ENCODE measurements around the gene SP1. TPM values are rescaled to one million over a fixed set of nuclear protein-coding genes. Genes with fewer than 3 reads are reported as not detected.
"Not testable (repeated sequence)": the region's sequence is repeated elsewhere in the genome, so short reads cannot be mapped to it uniquely, and the experiment has no call there.

SP1 gene
- total RNA-seq, 1 donor from 2014 or later = 50.6 TPM

DNA sequence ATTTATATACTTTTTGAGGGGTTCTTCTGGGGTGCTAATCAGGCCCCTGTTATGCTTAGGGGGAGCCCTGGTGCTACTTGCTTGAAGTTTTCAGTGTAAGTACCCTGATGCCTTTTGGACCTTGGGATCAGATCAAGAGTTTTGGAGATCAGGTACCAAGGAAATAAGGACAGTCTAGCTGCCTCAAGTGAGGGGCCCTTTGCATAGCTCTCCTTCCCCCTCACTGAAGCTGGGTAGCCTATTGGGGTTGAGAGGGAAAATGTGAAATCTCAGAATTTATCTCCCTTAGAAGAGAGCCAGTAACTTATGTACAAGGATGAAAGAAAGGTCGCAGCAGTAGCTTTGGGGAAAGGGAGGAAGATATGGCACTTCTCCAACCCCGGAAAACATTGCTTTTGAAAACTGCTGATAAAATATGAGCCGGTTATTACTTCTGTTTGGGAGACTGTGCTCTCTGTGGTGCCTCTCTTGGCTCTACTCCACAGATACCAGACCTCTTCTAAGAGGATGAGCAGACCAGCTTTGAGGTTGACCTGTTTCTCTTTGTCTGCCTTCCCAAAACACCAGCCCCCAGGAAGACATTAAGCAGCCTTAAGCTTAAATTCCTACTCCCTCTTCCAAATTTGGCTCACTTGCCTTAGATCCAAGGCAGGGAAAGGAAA is 34.9 kb downstream of the SP1 start:
- Histone ChIP-seq H3K9me3 (ENCODE audit: insufficient read depth, low read depth, low read length) (no peaks in the 10 kb centered on the region), H3K4me3 (ENCODE audit: insufficient read depth, low read depth, low read length) (no peak overlapping the region), H3K79me2 (ENCODE audit: insufficient read depth, low read length) (no peaks in the 10 kb centered on the region), H4K20me1 (ENCODE audit: insufficient read depth, low read length) (peaks cover 7% of the 10 kb centered on the region), H3K9ac (ENCODE audit: low read length) (no peak overlapping the region), H3K27ac (ENCODE audit: low read depth, low read length) (no peak overlapping the region), H3K4me2 (ENCODE audit: low read length) (no peak overlapping the region), H3K4me1 (ENCODE audit: insufficient read depth, low read length) (peaks cover 4% of the 10 kb centered on the region), H3K27me3 (ENCODE audit: insufficient read depth, low read length) (no peaks in the 10 kb centered on the region), H3K36me3 (ENCODE audit: insufficient read depth, low read length) (peaks cover 9% of the 10 kb centered on the region), H2AFZ (ENCODE audit: low read depth, low read length) (no peak overlapping the region)
- no peak for TF ChIP-seq EZH2 (IDR thresholded peaks at IDR 0.05; ENCODE audit: insufficient read depth, low read length)
- TF ChIP-seq, protein P1, sequence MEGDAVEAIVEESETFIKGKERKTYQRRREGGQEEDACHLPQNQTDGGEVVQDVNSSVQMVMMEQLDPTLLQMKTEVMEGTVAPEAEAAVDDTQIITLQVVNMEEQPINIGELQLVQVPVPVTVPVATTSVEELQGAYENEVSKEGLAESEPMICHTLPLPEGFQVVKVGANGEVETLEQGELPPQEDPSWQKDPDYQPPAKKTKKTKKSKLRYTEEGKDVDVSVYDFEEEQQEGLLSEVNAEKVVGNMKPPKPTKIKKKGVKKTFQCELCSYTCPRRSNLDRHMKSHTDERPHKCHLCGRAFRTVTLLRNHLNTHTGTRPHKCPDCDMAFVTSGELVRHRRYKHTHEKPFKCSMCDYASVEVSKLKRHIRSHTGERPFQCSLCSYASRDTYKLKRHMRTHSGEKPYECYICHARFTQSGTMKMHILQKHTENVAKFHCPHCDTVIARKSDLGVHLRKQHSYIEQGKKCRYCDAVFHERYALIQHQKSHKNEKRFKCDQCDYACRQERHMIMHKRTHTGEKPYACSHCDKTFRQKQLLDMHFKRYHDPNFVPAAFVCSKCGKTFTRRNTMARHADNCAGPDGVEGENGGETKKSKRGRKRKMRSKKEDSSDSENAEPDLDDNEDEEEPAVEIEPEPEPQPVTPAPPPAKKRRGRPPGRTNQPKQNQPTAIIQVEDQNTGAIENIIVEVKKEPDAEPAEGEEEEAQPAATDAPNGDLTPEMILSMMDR (IDR thresholded peaks at IDR 0.05; ENCODE audit: insufficient read depth, low read depth, low read length) = no peak
- Mint-ChIP-seq H3K4me1 (ENCODE audit: low read depth, unreplicated experiment) (peaks cover 20% of the 10 kb centered on the region), H3K27me3 (ENCODE audit: low read depth, unreplicated experiment) (no peaks in the 10 kb centered on the region), H3K36me3 (ENCODE audit: low read depth, unreplicated experiment) (peaks cover 12% of the 10 kb centered on the region), H3K4me3 (ENCODE audit: unreplicated experiment) (no peak overlapping the region), H3K27ac (ENCODE audit: unreplicated experiment) (peak overlapping the region; percentile 12), H3K9me3 (ENCODE audit: unreplicated experiment) (no peaks in the 10 kb centered on the region)
- DNase-seq (ENCODE audit: low read depth) = no peak
- FAIRE-seq = no peak

DNA sequence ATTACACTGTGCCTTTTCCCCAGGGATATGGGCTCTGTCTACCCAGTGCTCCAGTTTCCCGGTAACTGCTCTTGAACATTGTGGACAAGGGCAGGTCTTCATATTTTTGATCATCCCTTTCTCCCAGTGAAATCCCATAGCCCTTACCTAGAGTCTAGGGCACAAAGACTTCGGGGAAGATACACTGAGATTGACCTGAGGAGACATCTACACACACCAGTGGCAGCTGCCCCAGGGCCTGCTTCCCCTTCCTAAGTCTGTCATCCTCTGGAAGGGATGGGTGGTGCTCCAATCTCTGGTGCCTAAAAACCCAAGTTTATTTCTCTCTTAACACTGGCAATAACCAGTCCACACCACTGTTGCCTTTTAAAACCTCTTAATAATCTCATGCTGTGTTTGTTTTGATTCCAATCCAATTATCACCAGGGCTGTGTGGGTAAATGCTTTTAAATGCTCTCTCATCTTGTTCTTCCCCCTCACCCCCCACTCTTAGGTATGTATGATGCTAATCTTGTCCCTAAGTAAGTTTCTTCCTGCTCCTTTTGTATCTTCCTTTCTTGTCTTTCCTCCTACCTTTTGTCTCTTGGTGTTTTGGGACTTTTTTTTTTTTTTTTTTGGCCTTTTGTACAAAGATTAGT is 35.9 kb downstream of the SP1 start:
- H3K4me1 ChIP-seq (ENCODE audit: insufficient read depth, low read length); H3K79me2 ChIP-seq (ENCODE audit: insufficient read depth, low read length); H3K4me3 ChIP-seq (ENCODE audit: insufficient read depth, low read depth, low read length); H3K9me3 ChIP-seq (ENCODE audit: insufficient read depth, low read depth, low read length); H3K9ac ChIP-seq (ENCODE audit: low read length); H4K20me1 ChIP-seq (ENCODE audit: insufficient read depth, low read length); H3K27ac Mint-ChIP-seq (ENCODE audit: unreplicated experiment); H3K4me3 Mint-ChIP-seq (ENCODE audit: unreplicated experiment); H2AFZ ChIP-seq (ENCODE audit: low read depth, low read length); H3K27ac ChIP-seq (ENCODE audit: low read depth, low read length); H3K9me3 Mint-ChIP-seq (ENCODE audit: unreplicated experiment); H3K27me3 ChIP-seq (ENCODE audit: insufficient read depth, low read length); H3K36me3 ChIP-seq (ENCODE audit: insufficient read depth, low read length); H3K4me2 ChIP-seq (ENCODE audit: low read length); H3K27me3 Mint-ChIP-seq (ENCODE audit: low read depth, unreplicated experiment); FAIRE-seq: not testable (repeated sequence)
- Mint-ChIP-seq H3K36me3 (ENCODE audit: low read depth, unreplicated experiment) (peaks cover 12% of the 10 kb centered on the region), H3K4me1 (ENCODE audit: low read depth, unreplicated experiment) (peaks cover 20% of the 10 kb centered on the region)
- DNase-seq (ENCODE audit: low read depth) = peak; percentile 30

DNA sequence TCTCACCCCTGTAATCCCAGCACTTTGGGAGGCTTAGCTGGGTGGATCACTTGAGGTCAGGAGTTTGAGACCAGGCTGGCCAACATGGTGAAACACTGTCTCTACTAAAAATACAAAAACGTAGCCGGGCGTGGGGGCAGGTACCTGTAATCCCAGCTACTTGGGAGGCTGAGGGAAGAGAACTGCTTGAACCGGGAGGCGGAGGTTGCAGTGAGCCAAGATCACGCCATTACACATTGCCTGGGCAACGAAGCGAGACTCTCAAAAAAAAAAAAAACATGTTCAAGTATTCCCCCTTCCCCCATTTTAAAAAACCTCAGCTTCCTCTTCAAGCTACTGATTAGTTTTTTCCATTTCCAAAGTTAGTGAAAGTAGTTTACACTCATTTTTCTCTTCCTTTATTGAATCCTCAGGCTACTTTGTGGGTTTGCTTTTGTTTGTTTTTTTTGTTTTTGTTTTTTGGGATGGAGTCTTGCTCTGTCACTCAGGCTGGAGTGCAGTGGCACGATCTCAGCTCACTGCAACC is 37.4 kb downstream of the SP1 start:
- DNase-seq (ENCODE audit: low read depth); H3K36me3 Mint-ChIP-seq (ENCODE audit: low read depth, unreplicated experiment): not testable (repeated sequence)
- H3K4me1 Mint-ChIP-seq (ENCODE audit: low read depth, unreplicated experiment) = peaks cover 15% of the 10 kb centered on the region

More for the DNA sequence above, 37.4 kb downstream of the SP1 start:
- not testable (repeated sequence) for H3K27ac Mint-ChIP-seq (ENCODE audit: unreplicated experiment); FAIRE-seq; H3K36me3 ChIP-seq (ENCODE audit: insufficient read depth, low read length); H3K27me3 ChIP-seq (ENCODE audit: insufficient read depth, low read length); H3K4me3 ChIP-seq (ENCODE audit: insufficient read depth, low read depth, low read length); H3K27ac ChIP-seq (ENCODE audit: low read depth, low read length); H3K4me2 ChIP-seq (ENCODE audit: low read length); H3K79me2 ChIP-seq (ENCODE audit: insufficient read depth, low read length); H3K9ac ChIP-seq (ENCODE audit: low read length); H3K4me1 ChIP-seq (ENCODE audit: insufficient read depth, low read length); H3K9me3 ChIP-seq (ENCODE audit: insufficient read depth, low read depth, low read length); H4K20me1 ChIP-seq (ENCODE audit: insufficient read depth, low read length); H2AFZ ChIP-seq (ENCODE audit: low read depth, low read length); H3K27me3 Mint-ChIP-seq (ENCODE audit: low read depth, unreplicated experiment); H3K4me3 Mint-ChIP-seq (ENCODE audit: unreplicated experiment); H3K9me3 Mint-ChIP-seq (ENCODE audit: unreplicated experiment)
